K562 (cell line): ENCODE results near the gene NEMP1. TPM values are rescaled to one million over a fixed set of nuclear protein-coding genes. Genes with fewer than 3 reads are reported as not detected.

Experiments
- ATAC-seq: fragments of 200-7000 bp; cut with Tn5 transposase; 3 replicates; pipeline ENCODE4 v1.9.1; 2020; ENCODE audit warnings: moderate library complexity
- BruUV-seq: library from RNA; stranded (reverse); fragments of 400-500 nt; replicated peaks from 2 replicates; lab custom pipeline; 2021; lab: Mats Ljungman, UMichigan
- CTCF ChIA-PET: fragments of 300-600 bp; formaldehyde crosslinking; extraction: SDS; loops from one replicate; lab custom pipeline; 2021; ENCODE audit warnings: low intra/inter-chr PET ratio; lab: Yijun Ruan, JAX
- POLR2A ChIA-PET: fragments of 300-600, 350-650 bp; sonication (Branson Sonifier 250); formaldehyde crosslinking; extraction: SDS; loops from one replicate; lab custom pipeline; 2021; ENCODE audit warnings: antibody characterized with exemption, inconsistent platforms; lab: Yijun Ruan, JAX
- DNase-seq, 4 experiments: peaks; one replicate each; pipeline versions ENCODE4 v3.0.0 to v3.0.0-alpha.2; 2011 to 2018; ENCODE audit warnings: low spot score in 3 of 4, mixed read lengths in 3 of 4; ENCODE audit errors: extremely low read depth in 1 of 4
- FAIRE-seq: peaks from 2 replicates; lab custom pipeline; 2011; peaks lifted over from hg19 to GRCh38; lab: Jason Lieb, UNC
- H2AFZ ChIP-seq: 2 replicates; pipeline ENCODE4 v1.6.0; 2011; ENCODE audit warnings: low read depth, low read length, control low read depth, inconsistent platforms
- H3K27ac ChIP-seq: fragments of 200-600 bp; 3 replicates; pipeline ENCODE4 v1.8.0; 2011; ENCODE audit warnings: low read depth, mild to moderate bottlenecking, control low read depth, inconsistent platforms, low read length, moderate library complexity, mixed read lengths; ENCODE audit errors: extremely low read depth
- H3K27me3 ChIP-seq, 2 experiments: fragments of 300-600 bp in 1 of 2; 2 replicates in 1 of 2; 3 replicates in 1 of 2; pipeline versions ENCODE4 v1.6.0 to v1.8.0; 2011; ENCODE audit warnings: inconsistent platforms in 2 of 2, low read length in 2 of 2, mild to moderate bottlenecking in 1 of 2, mixed read lengths in 1 of 2, moderate library complexity in 1 of 2; ENCODE audit not compliant: control insufficient read depth in 2 of 2, insufficient read depth in 2 of 2
- H3K36me3 ChIP-seq: fragments of 300-600 bp; 3 replicates; pipeline ENCODE4 v1.8.0; 2011; ENCODE audit warnings: mild to moderate bottlenecking, low read length, inconsistent platforms; ENCODE audit not compliant: control insufficient read depth, insufficient read depth
- H3K4me1 ChIP-seq, 2 experiments: fragments of 200-600 bp in 1 of 2; replicated peaks in 1 of 2; 2 replicates in 1 of 2; 3 replicates in 1 of 2; pipeline versions ENCODE4 v1.5.1 to v1.8.0; 2011; ENCODE audit warnings: inconsistent platforms in 2 of 2, low read length in 2 of 2, mild to moderate bottlenecking in 1 of 2, mixed read lengths in 1 of 2, moderate library complexity in 1 of 2; ENCODE audit not compliant: control insufficient read depth in 2 of 2, insufficient read depth in 2 of 2
- H3K4me2 ChIP-seq: 2 replicates; pipeline ENCODE4 v1.6.1; 2011; ENCODE audit warnings: low read length, control low read depth, inconsistent platforms, mixed read lengths; ENCODE audit not compliant: insufficient read depth
- H3K4me3 ChIP-seq: fragments of 200-600 bp; sonication (generic), shearing (Covaris generic); 2 replicates; pipeline ENCODE4 v1.5.1; 2016; ENCODE audit warnings: control low read depth, inconsistent platforms
- H3K79me2 ChIP-seq: fragments of 200-600 bp; 3 replicates; pipeline ENCODE4 v1.8.0; 2011; ENCODE audit warnings: low read length, inconsistent platforms; ENCODE audit not compliant: control insufficient read depth, insufficient read depth
- H3K9ac ChIP-seq, 2 experiments: 2 replicates each; pipeline versions ENCODE4 v1.6.0 to v1.6.1; 2011; ENCODE audit warnings: low read depth in 2 of 2, low read length in 2 of 2, control low read depth in 1 of 2, inconsistent platforms in 1 of 2, mild to moderate bottlenecking in 1 of 2, mixed read lengths in 1 of 2; ENCODE audit not compliant: insufficient read depth in 1 of 2
- H3K9me1 ChIP-seq: one replicate; pipeline ENCODE4 v1.6.0; 2011; ENCODE audit warnings: inconsistent platforms, mild to moderate bottlenecking, low read length, moderate library complexity; ENCODE audit not compliant: control insufficient read depth, insufficient read depth
- H3K9me3 ChIP-seq: replicated peaks from 2 replicates; pipeline ENCODE4 v1.5.1; 2011; ENCODE audit warnings: low read depth, low read length, inconsistent platforms; ENCODE audit not compliant: control insufficient read depth, insufficient read depth
- H4K20me1 ChIP-seq: replicated peaks from 2 replicates; pipeline ENCODE4 v1.6.1; 2011; ENCODE audit warnings: low read length, inconsistent platforms, mixed read lengths; ENCODE audit not compliant: control insufficient read depth, insufficient read depth
- PKNOX1 ChIP-seq: fragments of 450-650 bp; IDR thresholded peaks from 2 replicates; pipeline ENCODE4 v1.6.1; 2016
- RFX7 ChIP-seq: fragments of 250-450 bp; sonication (Bioruptor Pico); IDR thresholded peaks from 2 replicates; pipeline ENCODE4 v1.5.1; 2021; ENCODE audit warnings: mild to moderate bottlenecking
- ZBTB7A ChIP-seq: IDR thresholded peaks from 2 replicates; pipeline ENCODE4 v1.6.1; 2011; ENCODE audit warnings: low read depth, mild to moderate bottlenecking, low read length, moderate library complexity, borderline replicate concordance; ENCODE audit not compliant: control insufficient read depth
- WGBS: fragments of 100-300 bp; shearing (Covaris generic); methylation state at CpG from one replicate; pipeline ENCODE4 v1.1.6; 2016; ENCODE audit warnings: low coverage, mixed read lengths; ENCODE audit not compliant: insufficient coverage; ENCODE audit errors: missing lambda C conversion rate; 5-methylcytosine and 5-hydroxymethylcytosine counted together
- in situ Hi-C: fragments of 300-500 bp; cut with MboI; formaldehyde crosslinking; loops from 4 replicates; pipeline ENCODE4 v1.15.0; 2018; ENCODE audit warnings: inconsistent platforms, mixed read lengths
- intact Hi-C: fragments of 100-400 bp; cut with micrococcal nuclease; formaldehyde crosslinking; loops from 2 replicates; pipeline ENCODE4 v1.14.2; 2022
- polyA plus RNA-seq, 8 experiments: library from polyadenylated mRNA; depleted of rRNA in 4 of 8; stranded (reverse) in 5 of 8; unstranded in 3 of 8; fragments of >200 nt; fragmentation: Nextera tagmentation in 2 of 8; fragmentation: Illumina TruSeq in 1 of 8; extraction: Ambion mirVana in 2 of 8; extraction: Trizol in 1 of 8; gene quantifications; 2 replicates each; pipeline versions ENCODE4 v1.2.1 to v1.2.3, GENCODE V29; 2011 to 2014; ENCODE audit warnings: inconsistent platforms in 1 of 8, missing spikeins in 1 of 8
- total RNA-seq, 7 experiments: library from RNA; depleted of rRNA in 6 of 7; stranded (reverse); fragments of >200 nt in 6 of 7; fragmentation: Illumina TruSeq in 2 of 7; extraction: Trizol in 2 of 7; gene quantifications; 2 replicates each; pipeline versions ENCODE4 v1.2.1 to v1.2.3, GENCODE V29; 2011 to 2021; ENCODE audit warnings: low replicate concordance in 1 of 7

The NEMP1 gene
- total and polyA plus RNA-seq, 9 of the 15 experiments (the other 6 are each of a cell fraction or from before 2014, with no cell fraction given) = 9.5 to 82.2 (median 41.2) TPM

GRCh38 chr12:57016348-57016747 lies 62.2 kb downstream of the NEMP1 start, which contains the start of gene TAC3:
Gene TAC3 (minus strand): TSS chr12:57016529. CDS start chr12:57015797, 732 bp downstream.
- intact Hi-C loops = no loop called here
- Histone ChIP-seq H2AFZ (peak within 1 kb of the TSS; percentile 79), H3K9me1 (no peaks in the 10 kb centered on the region), H3K27ac (no peak within 1 kb of the TSS), H3K9me3 (no peaks in the 10 kb centered on the region), H3K79me2 (no peaks in the 10 kb centered on the region), H3K36me3 (no peaks in the 10 kb centered on the region), H4K20me1 (no peaks in the 10 kb centered on the region), H3K4me2 (peak within 1 kb of the TSS; percentile 59), H3K4me1 (peaks cover 6 to 9% of the 10 kb centered on the region in 2 experiments; a peak in 4 of 5 replicates), H3K4me3 (no peak within 1 kb of the TSS), H3K9ac (peak within 1 kb of the TSS in 1 of 2 experiments; percentile 77; a peak in 2 of 4 replicates), H3K27me3 (peaks cover 2 to 20% of the 10 kb centered on the region in 2 experiments)
- no TSS peak for BruUV-seq
- peak; percentile 60 to 79 (median 70) for DNase-seq
- ATAC-seq = peak; percentile 92
- in situ Hi-C loops = loop anchor here (5.0 kb wide), 1 partner anchor 161 kb away; no protein-coding TSS in a partner anchor
- 3% methylated on average over 5 of the region's 6 CpGs for WGBS
- FAIRE-seq = peak; percentile 86
- TF ChIP-seq ZBTB7A = peak; percentile 42; the same call in 1 of the 2 replicates
- no peak for TF ChIP-seq RFX7
- peak; percentile 57; the same call in 1 of the 2 replicates for TF ChIP-seq PKNOX1
- ChIA-PET POLR2A (interaction anchor here (0.7 to 2.8 kb wide), 5 partner anchors 9 to 61 kb away, joined by 3 to 9 read pairs (median 3); no protein-coding TSS in a partner anchor), CTCF (no interaction called here)
